Measurements from ENCODE around the gene FCGR3B.
"Not testable (repeated sequence)": the region's sequence is repeated elsewhere in the genome, so short reads cannot be mapped to it uniquely, and the experiment has no call there.

- TF ChIP-seq CTCF (IDR thresholded peaks at IDR 0.05; ENCODE audit: low read length); EZH2 (IDR thresholded peaks at IDR 0.05; ENCODE audit: borderline replicate concordance, low read length): not testable (repeated sequence)
Measured at GRCh38 chr1:161623401-161624051, 7.5 kb downstream of the FCGR3B start.
